Right atrium auricular region (tissue), 2 donors: ENCODE data around the gene PXDN. TPM values are rescaled to one million over a fixed set of nuclear protein-coding genes. Genes with fewer than 3 reads are reported as not detected.
A peak's percentile ranks its signal among the peaks of the same experiment; 100 is the strongest.

Source experiments
- DNase-seq: peaks from one replicate; pipeline ENCODE4 v3.0.0-alpha.2; 2019; ENCODE audit warnings: low spot score
- H3K27ac ChIP-seq, 2 donors: fragments of 200-600 bp; sonication (generic); 1 replicate in 1 of 2; 2 replicates in 1 of 2; pipeline ENCODE4 v1.5.1; 2016 to 2019
- H3K27me3 ChIP-seq, 2 donors: fragments of 200-600 bp; sonication (generic); one replicate each; pipeline versions ENCODE4 v1.5.1 to v1.6.0; 2017 to 2019
- H3K36me3 ChIP-seq: fragments of 200-600 bp; sonication (generic); one replicate; pipeline ENCODE4 v1.5.1; 2016
- H3K4me1 ChIP-seq, 2 donors: fragments of 200-600 bp; sonication (generic); one replicate each; pipeline versions ENCODE4 v1.5.1 to v1.6.0; 2017 to 2019
- H3K4me3 ChIP-seq, 2 donors: fragments of 200-600 bp; sonication (generic); 1 replicate in 1 of 2; 2 replicates in 1 of 2; pipeline ENCODE4 v1.5.1; 2017 to 2019; ENCODE audit warnings: mild to moderate bottlenecking in 1 of 2, moderate library complexity in 1 of 2
- H3K9me3 ChIP-seq, 2 donors: fragments of 200-600 bp; sonication (generic); one replicate each; pipeline ENCODE4 v1.5.1; 2019
- total RNA-seq, 2 donors: library from RNA; depleted of rRNA; stranded (reverse); fragments of >200 nt; gene quantifications; one replicate each; pipeline ENCODE4 v1.1.0, GENCODE V29; 2016
- TF ChIP-seq, protein P1 (sequence below), 2 donors: fragments of 200-600 bp; sonication (generic); IDR thresholded peaks; one replicate each; pipeline ENCODE4 v1.5.1; 2019; ENCODE audit warnings: antibody characterized with exemption in 2 of 2

The PXDN gene
- total RNA-seq, 2 donors from 2014 or later, result 25.4 to 26.9 TPM

DNA sequence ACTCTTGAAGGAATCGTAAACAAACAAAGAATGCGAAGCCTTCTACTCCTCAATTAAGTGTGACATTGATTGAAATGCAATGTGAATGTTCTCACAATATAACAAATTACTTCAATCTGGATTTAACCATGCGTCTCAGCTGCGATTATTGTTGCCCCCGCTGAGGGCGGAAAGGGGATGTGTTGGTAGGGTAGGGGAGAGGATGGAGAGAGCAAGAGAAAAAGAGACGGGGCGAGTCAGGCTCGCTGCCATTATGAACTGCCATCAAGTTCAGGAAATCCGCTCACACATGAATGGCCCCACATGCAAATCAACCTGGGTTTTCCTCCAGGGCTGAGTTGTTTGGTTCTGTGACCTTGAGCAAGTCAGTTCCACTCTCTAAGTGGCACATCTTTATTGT is 129.8 kb downstream of the PXDN start:
- H3K27ac ChIP-seq, result peak overlapping the region; percentile 21 to 56
- peaks cover 0 to 6% of the 10 kb centered on the region in 2 donors for H3K4me1 ChIP-seq

DNA sequence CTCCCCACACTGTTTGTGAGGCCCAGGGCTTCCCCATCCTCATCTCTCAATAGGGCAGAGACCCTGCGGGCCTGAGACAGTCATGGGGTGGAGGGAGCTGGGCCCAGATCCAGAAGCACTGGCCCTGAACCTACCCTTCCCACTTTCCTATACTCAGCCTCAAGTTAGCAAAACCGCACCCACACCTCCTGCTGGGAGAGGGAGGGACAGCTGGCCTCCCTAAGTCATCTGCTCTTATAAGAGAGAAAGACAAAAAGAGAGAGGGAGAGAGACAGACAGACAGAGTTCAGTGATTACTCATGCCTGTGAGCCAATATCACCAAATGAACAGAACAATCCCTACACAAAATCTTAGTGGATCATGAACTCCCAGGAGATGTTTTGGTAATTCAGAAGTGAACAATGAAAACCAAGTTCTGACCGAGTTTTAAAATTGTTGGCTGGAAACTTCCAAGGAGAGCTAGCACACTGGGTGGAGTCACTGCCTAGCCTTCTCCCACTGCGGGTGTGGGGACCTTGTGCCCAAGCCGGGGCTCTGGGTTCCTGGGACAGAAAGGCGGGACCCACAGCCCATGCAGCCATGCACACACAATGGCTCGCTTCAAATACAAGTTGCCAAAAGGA is 130.5 kb downstream of the PXDN start:
- no peak overlapping the region for H3K4me3 ChIP-seq
- no peaks in the 10 kb centered on the region for H3K9me3 ChIP-seq
- peak overlapping the region; percentile 64 to 75 for H3K27ac ChIP-seq
- no peaks in the 10 kb centered on the region for H3K36me3 ChIP-seq
- H3K27me3 ChIP-seq, result no peaks in the 10 kb centered on the region
- H3K4me1 ChIP-seq, result peaks cover 0 to 6% of the 10 kb centered on the region in 2 donors
- TF ChIP-seq, protein P1, sequence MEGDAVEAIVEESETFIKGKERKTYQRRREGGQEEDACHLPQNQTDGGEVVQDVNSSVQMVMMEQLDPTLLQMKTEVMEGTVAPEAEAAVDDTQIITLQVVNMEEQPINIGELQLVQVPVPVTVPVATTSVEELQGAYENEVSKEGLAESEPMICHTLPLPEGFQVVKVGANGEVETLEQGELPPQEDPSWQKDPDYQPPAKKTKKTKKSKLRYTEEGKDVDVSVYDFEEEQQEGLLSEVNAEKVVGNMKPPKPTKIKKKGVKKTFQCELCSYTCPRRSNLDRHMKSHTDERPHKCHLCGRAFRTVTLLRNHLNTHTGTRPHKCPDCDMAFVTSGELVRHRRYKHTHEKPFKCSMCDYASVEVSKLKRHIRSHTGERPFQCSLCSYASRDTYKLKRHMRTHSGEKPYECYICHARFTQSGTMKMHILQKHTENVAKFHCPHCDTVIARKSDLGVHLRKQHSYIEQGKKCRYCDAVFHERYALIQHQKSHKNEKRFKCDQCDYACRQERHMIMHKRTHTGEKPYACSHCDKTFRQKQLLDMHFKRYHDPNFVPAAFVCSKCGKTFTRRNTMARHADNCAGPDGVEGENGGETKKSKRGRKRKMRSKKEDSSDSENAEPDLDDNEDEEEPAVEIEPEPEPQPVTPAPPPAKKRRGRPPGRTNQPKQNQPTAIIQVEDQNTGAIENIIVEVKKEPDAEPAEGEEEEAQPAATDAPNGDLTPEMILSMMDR (IDR thresholded peaks at IDR 0.05), result no peak
- DNase-seq, result no peak

More for the DNA sequence above, 129.8 kb downstream of the PXDN start:
- no peak overlapping the region for H3K4me3 ChIP-seq
- H3K9me3 ChIP-seq, result no peaks in the 10 kb centered on the region
- H3K36me3 ChIP-seq, result no peaks in the 10 kb centered on the region
- DNase-seq, result no peak
- H3K27me3 ChIP-seq, result no peaks in the 10 kb centered on the region
- TF ChIP-seq, protein P1 (IDR thresholded peaks at IDR 0.05), result no peak

DNA sequence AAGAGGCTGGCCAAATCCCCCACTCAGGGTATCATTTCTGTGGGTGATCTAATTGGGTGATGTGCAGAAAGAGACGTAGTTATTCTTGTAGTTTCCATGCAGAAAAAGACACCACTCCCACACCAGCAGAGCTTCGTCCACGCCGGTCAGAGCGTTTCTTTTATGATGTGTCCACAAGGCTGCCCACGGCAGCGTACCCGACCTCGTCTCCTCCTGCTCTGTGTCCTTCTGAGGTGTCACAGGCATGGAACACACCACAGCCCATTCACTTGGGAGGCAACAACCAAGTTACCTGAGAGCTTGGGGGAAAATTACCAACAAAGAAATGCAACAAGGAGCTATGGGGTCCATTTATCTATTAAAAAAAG is 131.3 kb downstream of the PXDN start:
- no peak for DNase-seq
- TF ChIP-seq, protein P1 (IDR thresholded peaks at IDR 0.05), result no peak
- H3K4me1 ChIP-seq, result peaks cover 0 to 6% of the 10 kb centered on the region in 2 donors
- no peak overlapping the region for H3K4me3 ChIP-seq
- H3K27me3 ChIP-seq, result no peaks in the 10 kb centered on the region
- peak overlapping the region in 1 of 2 donors; percentile 75 for H3K27ac ChIP-seq
- H3K36me3 ChIP-seq, result no peaks in the 10 kb centered on the region
- no peaks in the 10 kb centered on the region for H3K9me3 ChIP-seq

DNA sequence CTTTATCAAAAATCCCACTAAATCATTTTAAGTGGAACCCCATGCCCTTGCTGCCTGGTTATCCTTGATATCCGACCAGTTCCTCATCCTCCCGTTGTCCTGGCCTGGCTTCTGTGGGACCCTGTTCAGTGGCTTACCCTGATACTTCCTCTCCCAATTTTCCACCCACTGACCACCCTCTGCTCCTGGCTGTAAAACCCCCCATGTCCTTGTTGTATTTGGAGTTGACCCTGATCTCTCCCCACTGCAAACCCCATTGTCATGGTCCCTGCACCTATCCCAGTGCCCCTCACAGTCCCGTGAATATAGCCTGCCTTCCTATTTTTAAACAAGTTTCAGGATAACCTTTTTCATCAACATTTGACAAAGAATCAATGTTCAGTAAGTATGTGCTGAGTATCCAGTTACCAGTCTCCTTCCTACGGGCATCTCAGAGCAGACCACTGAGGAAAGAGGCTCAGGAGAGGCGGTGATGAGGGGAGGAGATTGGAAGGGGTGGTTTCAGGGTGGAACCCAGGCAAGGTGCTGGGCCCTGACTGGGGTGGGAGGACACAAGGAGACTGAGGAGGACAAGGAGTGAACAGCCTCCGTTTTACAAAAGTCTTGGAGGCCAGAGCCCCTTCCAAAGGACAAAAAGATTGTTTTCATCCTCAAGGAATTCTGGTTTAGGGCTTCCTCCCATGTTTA is 131.8 kb downstream of the PXDN start:
- no peak for DNase-seq
- Histone ChIP-seq H3K9me3 (no peaks in the 10 kb centered on the region), H3K4me1 (peaks cover 0 to 6% of the 10 kb centered on the region in 2 donors), H3K4me3 (no peak overlapping the region), H3K36me3 (no peaks in the 10 kb centered on the region), H3K27me3 (no peaks in the 10 kb centered on the region), H3K27ac (peak overlapping the region in 1 of 2 donors; percentile 75)
- TF ChIP-seq, protein P1 (IDR thresholded peaks at IDR 0.05), result no peak

DNA sequence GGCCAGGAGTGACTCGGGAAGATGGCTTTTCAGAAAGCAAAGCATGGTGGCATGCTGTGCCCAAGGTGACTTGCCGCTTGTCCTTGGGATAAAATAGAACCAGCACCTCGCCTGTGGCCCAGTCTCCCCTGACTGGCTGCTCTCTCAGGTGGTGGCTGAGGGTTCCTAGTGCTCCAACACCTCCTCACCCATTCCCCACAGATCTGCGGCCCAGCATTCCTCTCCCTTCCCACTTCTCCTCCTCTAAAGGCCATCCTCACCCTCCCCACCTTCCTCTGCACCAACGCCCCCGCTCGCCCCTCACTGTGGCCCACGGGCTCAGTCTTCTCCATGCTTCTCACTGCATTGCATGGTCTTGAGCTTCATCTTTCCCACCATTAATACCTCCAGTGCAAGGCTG is 132.4 kb downstream of the PXDN start:
- no peak for DNase-seq
- no peaks in the 10 kb centered on the region for H3K27me3 ChIP-seq
- no peaks in the 10 kb centered on the region for H3K36me3 ChIP-seq
- no peak overlapping the region for H3K4me3 ChIP-seq
- H3K4me1 ChIP-seq, result peaks cover 0 to 6% of the 10 kb centered on the region in 2 donors
- H3K9me3 ChIP-seq, result no peaks in the 10 kb centered on the region
- H3K27ac ChIP-seq, result no peak overlapping the region
- TF ChIP-seq, protein P1 (IDR thresholded peaks at IDR 0.05), result no peak
